ENCODE measurements around the gene TNS3.

TNS3 gene

DNA sequence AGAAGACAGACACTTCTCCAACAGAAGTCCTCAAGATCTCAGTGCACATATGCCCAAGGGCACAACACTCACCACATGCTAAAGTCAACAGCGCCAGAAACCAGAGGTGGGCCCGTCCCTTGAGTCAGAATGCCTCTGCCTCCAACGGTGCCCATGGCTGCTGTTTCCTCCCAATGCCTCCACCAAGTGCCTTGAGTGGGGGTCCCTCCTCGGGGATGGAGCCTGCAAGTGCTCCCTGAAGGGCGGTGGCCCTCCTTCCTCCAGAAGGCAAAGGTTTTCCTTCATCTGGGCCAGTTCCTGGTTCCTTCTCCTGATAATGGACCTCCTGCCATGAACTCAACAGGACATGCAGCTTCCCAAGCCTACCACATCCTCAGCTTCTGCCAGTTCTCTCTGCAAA lies 58.5 kb downstream of the TNS3 start:
- DNase-seq (ENCODE audit: low read depth), result no peak
- TF ChIP-seq, protein P1, sequence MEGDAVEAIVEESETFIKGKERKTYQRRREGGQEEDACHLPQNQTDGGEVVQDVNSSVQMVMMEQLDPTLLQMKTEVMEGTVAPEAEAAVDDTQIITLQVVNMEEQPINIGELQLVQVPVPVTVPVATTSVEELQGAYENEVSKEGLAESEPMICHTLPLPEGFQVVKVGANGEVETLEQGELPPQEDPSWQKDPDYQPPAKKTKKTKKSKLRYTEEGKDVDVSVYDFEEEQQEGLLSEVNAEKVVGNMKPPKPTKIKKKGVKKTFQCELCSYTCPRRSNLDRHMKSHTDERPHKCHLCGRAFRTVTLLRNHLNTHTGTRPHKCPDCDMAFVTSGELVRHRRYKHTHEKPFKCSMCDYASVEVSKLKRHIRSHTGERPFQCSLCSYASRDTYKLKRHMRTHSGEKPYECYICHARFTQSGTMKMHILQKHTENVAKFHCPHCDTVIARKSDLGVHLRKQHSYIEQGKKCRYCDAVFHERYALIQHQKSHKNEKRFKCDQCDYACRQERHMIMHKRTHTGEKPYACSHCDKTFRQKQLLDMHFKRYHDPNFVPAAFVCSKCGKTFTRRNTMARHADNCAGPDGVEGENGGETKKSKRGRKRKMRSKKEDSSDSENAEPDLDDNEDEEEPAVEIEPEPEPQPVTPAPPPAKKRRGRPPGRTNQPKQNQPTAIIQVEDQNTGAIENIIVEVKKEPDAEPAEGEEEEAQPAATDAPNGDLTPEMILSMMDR (IDR thresholded peaks at IDR 0.05; ENCODE audit: control insufficient read depth, insufficient read depth, low read depth, low read length, missing control alignments), result no peak

DNA sequence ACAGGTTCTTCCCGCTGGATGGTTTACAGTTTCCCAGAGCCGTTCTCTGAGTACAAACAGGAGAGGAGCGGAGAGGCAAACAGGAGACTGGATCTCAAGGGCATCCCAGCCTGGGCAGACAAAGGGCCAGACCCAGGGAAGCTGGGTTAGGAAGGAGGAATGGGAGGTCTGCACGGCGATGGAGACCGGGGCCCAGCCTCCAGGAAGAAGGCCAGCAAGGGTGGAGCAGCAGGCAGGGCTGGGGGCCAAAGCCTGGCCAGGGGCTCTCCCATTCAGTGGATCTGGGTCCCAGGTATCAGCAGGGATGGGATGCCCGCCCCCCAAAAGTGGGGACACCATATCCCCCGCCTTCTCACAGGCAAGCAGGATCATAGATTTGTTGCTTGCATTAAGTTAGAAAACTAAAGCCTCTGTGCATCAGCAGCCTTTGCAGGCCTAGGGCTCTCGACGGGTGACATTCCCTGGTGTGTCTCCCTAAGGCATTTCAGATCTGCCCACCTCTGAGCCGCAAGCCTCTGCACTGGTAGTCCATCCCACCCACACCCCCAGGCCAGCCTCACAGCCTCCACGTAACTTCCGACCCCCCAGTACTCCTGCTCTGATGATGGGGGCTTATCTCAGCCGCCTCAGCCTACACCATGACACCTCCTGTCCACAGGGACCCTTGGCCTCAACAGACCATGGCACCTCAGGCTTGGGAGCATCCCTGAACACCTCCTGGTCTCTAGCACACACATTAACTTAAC lies 59.9 kb downstream of the TNS3 start:
- TF ChIP-seq, protein P1 (IDR thresholded peaks at IDR 0.05; ENCODE audit: control insufficient read depth, insufficient read depth, low read depth, low read length, missing control alignments), result no peak
- H3K4me3 ChIP-seq (ENCODE audit: control insufficient read depth, low read depth, low read length), result no peak overlapping the region
- no peak for DNase-seq (ENCODE audit: low read depth)

More for the DNA sequence above, 58.5 kb downstream of the TNS3 start:
- no peak overlapping the region for H3K4me3 ChIP-seq (ENCODE audit: control insufficient read depth, low read depth, low read length)

DNA sequence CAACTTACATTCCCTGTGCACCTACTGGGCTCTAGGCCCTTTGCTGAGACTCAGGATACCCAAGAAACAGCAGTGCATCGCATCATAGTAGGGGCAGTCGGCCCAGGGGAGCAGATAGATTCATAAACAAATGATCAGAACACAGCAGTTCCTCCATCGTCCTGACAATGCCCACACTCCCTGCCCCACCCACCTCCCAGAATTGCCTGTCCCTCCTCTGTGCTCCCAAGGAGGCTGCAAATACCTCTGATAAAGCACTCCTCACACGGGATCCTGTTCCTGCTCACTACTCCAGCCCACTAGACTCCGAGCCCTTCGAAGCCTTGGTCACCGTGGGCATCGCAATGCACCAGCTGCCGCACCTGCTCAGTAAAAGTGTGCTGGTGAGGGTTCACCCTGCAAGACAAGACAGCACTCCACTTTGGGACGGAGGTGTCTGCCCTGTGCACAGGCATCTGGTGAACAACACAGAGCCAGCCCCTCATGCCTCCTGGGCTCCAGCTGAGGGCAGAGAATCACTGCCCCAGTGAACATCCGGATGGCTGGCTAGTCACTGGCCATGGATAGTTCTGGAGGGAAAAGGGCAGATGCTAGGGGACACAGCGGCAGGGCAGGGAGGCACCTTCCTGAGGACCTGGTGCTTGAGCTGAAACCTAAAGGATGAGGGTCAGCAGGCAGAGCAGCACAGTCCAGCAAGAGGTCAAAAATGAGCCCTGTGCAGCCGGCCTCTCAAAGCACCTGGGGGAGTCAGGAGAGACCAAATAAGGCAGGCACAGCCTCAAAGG lies 60.7 kb downstream of the TNS3 start:
- DNase-seq (ENCODE audit: low read depth), result no peak
- no peak overlapping the region for H3K4me3 ChIP-seq (ENCODE audit: control insufficient read depth, low read depth, low read length)
- TF ChIP-seq, protein P1 (IDR thresholded peaks at IDR 0.05; ENCODE audit: control insufficient read depth, insufficient read depth, low read depth, low read length, missing control alignments), result no peak

DNA sequence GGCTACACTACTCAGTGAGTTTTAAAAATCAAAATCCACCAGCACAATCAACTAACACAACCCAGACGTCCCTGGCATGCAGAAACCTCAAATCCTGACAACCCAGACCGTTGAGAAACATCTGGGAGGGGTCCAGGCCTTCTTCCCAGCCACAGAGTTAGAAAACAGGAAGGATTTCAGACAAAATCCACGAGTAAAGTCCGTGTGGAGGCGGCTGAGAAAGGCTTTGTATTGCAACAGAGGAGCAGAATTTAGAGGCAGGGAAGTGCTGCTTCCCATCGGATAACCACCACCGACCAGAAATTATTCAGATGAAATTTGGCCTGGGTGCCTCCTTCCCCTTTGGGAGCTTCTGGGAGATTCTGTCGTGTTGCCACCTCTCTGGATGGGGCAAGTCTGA lies 61.5 kb downstream of the TNS3 start:
- DNase-seq (ENCODE audit: low read depth), result peak; percentile 96
- TF ChIP-seq, protein P1 (IDR thresholded peaks at IDR 0.05; ENCODE audit: control insufficient read depth, insufficient read depth, low read depth, low read length, missing control alignments), result no peak
- H3K4me3 ChIP-seq (ENCODE audit: control insufficient read depth, low read depth, low read length), result no peak overlapping the region

DNA sequence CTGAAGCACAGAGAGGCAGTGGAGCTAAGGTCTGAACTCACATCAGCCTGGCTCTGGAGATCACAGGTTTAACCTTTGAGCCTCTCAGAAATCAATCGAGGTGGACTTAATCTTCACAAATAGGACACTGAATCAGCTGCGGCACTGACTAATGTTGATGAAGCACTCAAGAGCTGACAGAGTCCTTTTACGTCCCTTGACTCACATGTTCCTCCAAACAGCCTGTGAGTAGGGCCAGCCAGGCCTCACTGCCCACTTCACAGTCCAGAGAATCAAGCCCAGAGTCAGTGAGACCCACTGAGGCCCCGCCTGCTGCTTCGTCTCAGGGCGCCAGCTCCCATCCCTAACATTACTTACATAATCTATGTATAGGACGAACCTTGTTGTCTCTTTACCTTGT lies 63.1 kb downstream of the TNS3 start:
- TF ChIP-seq, protein P1 (IDR thresholded peaks at IDR 0.05; ENCODE audit: control insufficient read depth, insufficient read depth, low read depth, low read length, missing control alignments), result no peak
- no peak for DNase-seq (ENCODE audit: low read depth)
- no peak overlapping the region for H3K4me3 ChIP-seq (ENCODE audit: control insufficient read depth, low read depth, low read length)

DNA sequence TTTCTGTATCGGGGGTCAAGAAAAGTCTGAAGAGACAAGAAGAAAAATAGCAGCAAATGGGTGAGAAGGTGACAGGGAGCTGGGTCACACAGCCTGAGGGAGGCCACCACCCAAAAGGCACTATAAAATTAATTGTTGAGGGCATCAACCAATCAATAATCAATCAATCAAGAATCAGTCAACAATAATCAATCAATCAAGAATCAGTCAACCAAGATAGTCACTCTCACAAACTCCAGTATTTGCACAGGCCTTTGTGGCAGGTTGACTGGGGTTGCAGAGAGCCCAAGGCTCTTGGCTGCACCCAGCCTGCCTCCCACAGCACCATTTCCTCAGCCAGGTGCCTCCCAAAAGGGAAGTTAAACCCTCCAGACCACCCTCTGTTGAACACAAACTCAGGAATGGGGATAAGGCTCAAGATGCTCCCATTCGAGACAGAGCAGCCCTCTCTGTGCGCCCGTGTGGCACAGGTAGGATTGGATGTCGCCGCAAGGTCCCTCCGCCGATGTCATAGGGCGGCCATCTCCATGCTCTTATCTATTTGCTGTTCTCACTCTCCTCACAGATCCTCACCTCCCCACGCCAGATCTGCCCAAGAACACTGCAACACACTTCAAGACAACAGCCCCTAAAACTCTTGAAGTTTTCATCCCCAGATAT lies 64.0 kb downstream of the TNS3 start:
- DNase-seq (ENCODE audit: low read depth), result no peak
- no peak overlapping the region for H3K4me3 ChIP-seq (ENCODE audit: control insufficient read depth, low read depth, low read length)
- TF ChIP-seq, protein P1 (IDR thresholded peaks at IDR 0.05; ENCODE audit: control insufficient read depth, insufficient read depth, low read depth, low read length, missing control alignments), result no peak
